ENCODE data around the gene COPZ1. TPM values are rescaled to one million over a fixed set of nuclear protein-coding genes. Genes with fewer than 3 reads are reported as not detected.
A peak's percentile ranks its signal among the peaks of the same experiment; 100 is the strongest.

COPZ1 gene
- total RNA-seq, 2 donors from 2014 or later: 119 to 129 TPM

GRCh38 chr12:54384591-54385041 lies 59.7 kb downstream of the COPZ1 start, which contains the start of gene ZNF385A:
Gene ZNF385A (minus strand): TSS chr12:54384733. CDS start chr12:54384514, 219 bp downstream.
- DNase-seq: no peak
- no peak for ATAC-seq
- intact Hi-C loops (cut with DNase I, micrococcal nuclease): no loop called here

- DNase-seq (no peak), ATAC-seq (no peak)
- intact Hi-C loops (cut with DNase I, micrococcal nuclease): no loop called here
Observed at GRCh38 chr12:54385251-54385914, 60.5 kb downstream of the COPZ1 start.

GRCh38 chr12:54386403-54387113 lies 61.6 kb downstream of the COPZ1 start:
- intact Hi-C loops (cut with DNase I, micrococcal nuclease): no loop called here
- DNase-seq (no peak), ATAC-seq (no peak)

GRCh38 chr12:54387114-54387467 lies 62.2 kb downstream of the COPZ1 start:
- ATAC-seq (no peak), DNase-seq (no peak)
- intact Hi-C loops (cut with DNase I, micrococcal nuclease): no loop called here

GRCh38 chr12:54388237-54389133 lies 63.6 kb downstream of the COPZ1 start:
- intact Hi-C loops (cut with DNase I, micrococcal nuclease): no loop called here
- ATAC-seq (peak; percentile 3), DNase-seq (no peak)

- ATAC-seq: no peak
- intact Hi-C loops (cut with DNase I, micrococcal nuclease): no loop called here
- DNase-seq: no peak
Observed at GRCh38 chr12:54389134-54389508, 64.2 kb downstream of the COPZ1 start.

- ATAC-seq (no peak), DNase-seq (no peak)
- intact Hi-C loops (cut with DNase I, micrococcal nuclease): no loop called here
Observed at GRCh38 chr12:54389607-54390175, 64.8 kb downstream of the COPZ1 start.

- ATAC-seq: no peak
- no peak for DNase-seq
- intact Hi-C loops (cut with DNase I, micrococcal nuclease): no loop called here
Observed at GRCh38 chr12:54390176-54390667, 65.3 kb downstream of the COPZ1 start.

- ATAC-seq (peak; percentile 48), DNase-seq (peak in 1 of 2 donors; percentile 64)
- intact Hi-C loops (cut with DNase I, micrococcal nuclease): no loop called here
Observed at GRCh38 chr12:54390668-54391551, 66.0 kb downstream of the COPZ1 start.

- no peak for DNase-seq
- no peak for ATAC-seq
- intact Hi-C loops (cut with DNase I, micrococcal nuclease): no loop called here
Observed at GRCh38 chr12:54392485-54393206, 67.7 kb downstream of the COPZ1 start.

GRCh38 chr12:54393207-54393609 lies 68.3 kb downstream of the COPZ1 start:
- intact Hi-C loops (cut with DNase I, micrococcal nuclease): no loop called here
- ATAC-seq: no peak
- DNase-seq: no peak

- intact Hi-C loops (cut with DNase I, micrococcal nuclease): no loop called here
- ATAC-seq (no peak), DNase-seq (no peak)
Observed at GRCh38 chr12:54393743-54394142, 68.8 kb downstream of the COPZ1 start.

- intact Hi-C loops (cut with DNase I, micrococcal nuclease): no loop called here
- ATAC-seq: peak; percentile 43
- peak in 1 of 2 donors; percentile 58 for DNase-seq
Observed at GRCh38 chr12:54394281-54394719, 69.4 kb downstream of the COPZ1 start.

- no peak for DNase-seq
- no peak for ATAC-seq
- intact Hi-C loops (cut with DNase I, micrococcal nuclease): loop anchor here in 1 of 2 donors (5.0 kb wide), 1 partner anchor 42 kb away; no protein-coding TSS in a partner anchor
Observed at GRCh38 chr12:54394986-54395385, 70.1 kb downstream of the COPZ1 start.

GRCh38 chr12:54395545-54395944 lies 70.6 kb downstream of the COPZ1 start:
- intact Hi-C loops (cut with DNase I, micrococcal nuclease): loop anchor here in 1 of 2 donors (5.0 kb wide), 1 partner anchor 42 kb away; no protein-coding TSS in a partner anchor
- ATAC-seq (no peak), DNase-seq (no peak)

GRCh38 chr12:54397157-54397556 lies 72.2 kb downstream of the COPZ1 start:
- no peak for ATAC-seq

GRCh38 chr12:54398218-54398617 lies 73.3 kb downstream of the COPZ1 start:
- no peak for DNase-seq
- no peak for ATAC-seq
- intact Hi-C loops (cut with DNase I, micrococcal nuclease): loop anchor here in 1 of 2 donors (5.0 kb wide), 1 partner anchor 39 kb away; no protein-coding TSS in a partner anchor

More at GRCh38 chr12:54397157-54397556, 72.2 kb downstream of the COPZ1 start:
- DNase-seq: no peak
- intact Hi-C loops (cut with DNase I, micrococcal nuclease): loop anchor here in 1 of 2 donors (5.0 kb wide), 1 partner anchor 40 kb away; no protein-coding TSS in a partner anchor
